NT2/D1 (cell line): Measurements from ENCODE around the gene NIT1.
A peak's percentile ranks its signal among the peaks of the same experiment; 100 is the strongest.

ENCODE experiments used
- DNase-seq: peaks from one replicate; pipeline ENCODE4 v3.0.0-alpha.2; 2011; ENCODE audit warnings: low read depth, low spot score
- H3K27me3 ChIP-seq: 2 replicates; pipeline ENCODE4 v1.6.0; 2011; ENCODE audit warnings: mild to moderate bottlenecking; ENCODE audit not compliant: insufficient read length, insufficient read depth
- H3K36me3 ChIP-seq: 2 replicates; pipeline ENCODE4 v1.6.1; 2011; ENCODE audit warnings: mild to moderate bottlenecking, low read length, mixed read lengths; ENCODE audit not compliant: insufficient read depth, insufficient read length
- H3K4me1 ChIP-seq: 2 replicates; pipeline ENCODE4 v1.5.1; 2011; ENCODE audit not compliant: insufficient read depth, insufficient read length
- H3K4me3 ChIP-seq: 2 replicates; pipeline ENCODE4 v1.5.1; 2011; ENCODE audit warnings: low read depth; ENCODE audit not compliant: insufficient read length
- H3K9ac ChIP-seq: 2 replicates; pipeline ENCODE4 v1.6.0; 2011; ENCODE audit warnings: low read depth; ENCODE audit not compliant: insufficient read length
- H3K9me3 ChIP-seq: 2 replicates; pipeline ENCODE4 v1.5.1; 2011; ENCODE audit warnings: mild to moderate bottlenecking, low read length; ENCODE audit not compliant: insufficient read depth
- SUZ12 ChIP-seq: IDR thresholded peaks from 2 replicates; pipeline ENCODE4 v1.6.1; 2011; ENCODE audit not compliant: insufficient read length, insufficient read depth; ENCODE audit errors: extremely low read depth
- YY1 ChIP-seq: IDR thresholded peaks from 2 replicates; pipeline ENCODE4 v1.6.1; 2011; ENCODE audit not compliant: insufficient read length, insufficient read depth
- ZNF274 ChIP-seq: IDR thresholded peaks from 2 replicates; pipeline ENCODE4 v1.6.1; 2011; ENCODE audit warnings: mild to moderate bottlenecking, low read depth, low read length

NIT1 gene

GRCh38 chr1:161159913-161160243 is 42.0 kb downstream of the NIT1 start:
- Histone ChIP-seq H3K4me3 (peak overlapping the region; percentile 83), H3K9ac (peak overlapping the region; percentile 94), H3K36me3 (peaks cover 82% of the 10 kb centered on the region), H3K4me1 (peaks cover 3% of the 10 kb centered on the region), H3K27me3 (no peaks in the 10 kb centered on the region), H3K9me3 (no peaks in the 10 kb centered on the region)
- peak; percentile 25 for DNase-seq
- TF ChIP-seq YY1: no peak
- no peak for TF ChIP-seq SUZ12
- no peak for TF ChIP-seq ZNF274

- H3K27me3 ChIP-seq: no peaks in the 10 kb centered on the region
- H3K4me1 ChIP-seq: peaks cover 7% of the 10 kb centered on the region
- H3K9ac ChIP-seq: peak overlapping the region; percentile 12
- TF ChIP-seq SUZ12 (no peak), YY1 (no peak), ZNF274 (no peak)
- no peak overlapping the region for H3K4me3 ChIP-seq
- DNase-seq: no peak
- H3K9me3 ChIP-seq: no peaks in the 10 kb centered on the region
- H3K36me3 ChIP-seq: peaks cover 78% of the 10 kb centered on the region
These were observed 42.8 kb downstream of the NIT1 start for GRCh38 chr1:161160671-161161145.

- Histone ChIP-seq H3K9me3 (no peaks in the 10 kb centered on the region), H3K9ac (peak overlapping the region; percentile 6), H3K27me3 (no peaks in the 10 kb centered on the region), H3K36me3 (peaks cover 75% of the 10 kb centered on the region), H3K4me3 (no peak overlapping the region), H3K4me1 (peaks cover 7% of the 10 kb centered on the region)
- no peak for DNase-seq
- TF ChIP-seq SUZ12: no peak
- no peak for TF ChIP-seq ZNF274
- TF ChIP-seq YY1: no peak
These were observed 43.7 kb downstream of the NIT1 start for GRCh38 chr1:161161652-161162051.

- Histone ChIP-seq H3K27me3 (no peaks in the 10 kb centered on the region), H3K9me3 (no peaks in the 10 kb centered on the region), H3K4me1 (peaks cover 7% of the 10 kb centered on the region), H3K4me3 (no peak overlapping the region), H3K9ac (peak overlapping the region; percentile 6), H3K36me3 (peaks cover 71% of the 10 kb centered on the region)
- no peak for DNase-seq
- TF ChIP-seq YY1 (no peak), SUZ12 (no peak), ZNF274 (no peak)
These were observed 44.1 kb downstream of the NIT1 start for GRCh38 chr1:161162052-161162451.

GRCh38 chr1:161162806-161163205 is 44.9 kb downstream of the NIT1 start:
- H3K4me1 ChIP-seq: peaks cover 9% of the 10 kb centered on the region
- H3K27me3 ChIP-seq: no peaks in the 10 kb centered on the region
- TF ChIP-seq ZNF274 (no peak), SUZ12 (no peak), YY1 (no peak)
- H3K36me3 ChIP-seq: peaks cover 65% of the 10 kb centered on the region
- no peak overlapping the region for H3K9ac ChIP-seq
- H3K9me3 ChIP-seq: no peaks in the 10 kb centered on the region
- DNase-seq: no peak
- no peak overlapping the region for H3K4me3 ChIP-seq

- Histone ChIP-seq H3K9me3 (no peaks in the 10 kb centered on the region), H3K4me1 (peaks cover 9% of the 10 kb centered on the region), H3K27me3 (no peaks in the 10 kb centered on the region), H3K36me3 (peaks cover 63% of the 10 kb centered on the region), H3K9ac (no peak overlapping the region), H3K4me3 (no peak overlapping the region)
- DNase-seq: no peak
- TF ChIP-seq SUZ12: no peak
- no peak for TF ChIP-seq ZNF274
- no peak for TF ChIP-seq YY1
These were observed 45.9 kb downstream of the NIT1 start for GRCh38 chr1:161163793-161164192.

GRCh38 chr1:161164901-161165610 is 47.2 kb downstream of the NIT1 start:
- no peaks in the 10 kb centered on the region for H3K27me3 ChIP-seq
- peaks cover 72% of the 10 kb centered on the region for H3K36me3 ChIP-seq
- peak overlapping the region; percentile 9 for H3K4me3 ChIP-seq
- H3K9me3 ChIP-seq: no peaks in the 10 kb centered on the region
- TF ChIP-seq SUZ12 (no peak), ZNF274 (no peak), YY1 (no peak)
- DNase-seq: no peak
- no peak overlapping the region for H3K9ac ChIP-seq
- peaks cover 9% of the 10 kb centered on the region for H3K4me1 ChIP-seq
